ENCODE results near the gene WWTR1.

GRCh38 chr3:149496891-149497290, 160.9 kb downstream of the WWTR1 start:
- TF ChIP-seq CTCF (conservative IDR thresholded peaks at IDR 0.05) (no peak), EZH2 (IDR thresholded peaks at IDR 0.05; ENCODE audit: low read depth) (no peak)
